ENCODE measurements around the gene BAZ1A. TPM values are rescaled to one million over a fixed set of nuclear protein-coding genes. Genes with fewer than 3 reads are reported as not detected.
"Not testable (repeated sequence)": the region's sequence is repeated elsewhere in the genome, so short reads cannot be mapped to it uniquely, and the experiment has no call there.

BAZ1A gene
- total RNA-seq, 1 donor = 50.3 TPM

DNA sequence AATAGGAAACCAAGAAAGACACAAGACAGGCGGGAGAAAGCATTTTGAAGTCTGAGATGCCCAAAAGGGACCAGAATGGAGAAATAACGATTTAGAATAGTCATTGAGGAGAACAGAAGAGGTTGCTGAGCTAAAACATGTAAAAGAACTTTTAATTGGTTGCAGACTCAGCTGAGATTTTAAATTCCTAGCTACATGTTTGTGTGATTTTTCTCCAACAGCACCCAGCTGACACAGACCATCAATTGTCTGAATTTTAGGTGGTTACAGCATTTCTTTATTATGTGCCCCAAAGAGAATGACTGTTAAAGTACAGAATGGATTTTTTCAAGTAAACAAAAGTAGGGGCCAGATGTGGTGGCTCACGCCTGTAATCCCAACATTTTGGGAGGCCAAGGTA, 50.3 kb downstream of the BAZ1A start:
- H3K27me3 ChIP-seq (ENCODE audit: insufficient read depth, low read length) = no peaks in the 10 kb centered on the region
- no peak overlapping the region for H3K4me3 ChIP-seq (ENCODE audit: low read length)
- no peaks in the 10 kb centered on the region for H3K9me3 ChIP-seq (ENCODE audit: low read depth, low read length)
- no peaks in the 10 kb centered on the region for H3K4me1 ChIP-seq (ENCODE audit: insufficient read depth, low read length)

DNA sequence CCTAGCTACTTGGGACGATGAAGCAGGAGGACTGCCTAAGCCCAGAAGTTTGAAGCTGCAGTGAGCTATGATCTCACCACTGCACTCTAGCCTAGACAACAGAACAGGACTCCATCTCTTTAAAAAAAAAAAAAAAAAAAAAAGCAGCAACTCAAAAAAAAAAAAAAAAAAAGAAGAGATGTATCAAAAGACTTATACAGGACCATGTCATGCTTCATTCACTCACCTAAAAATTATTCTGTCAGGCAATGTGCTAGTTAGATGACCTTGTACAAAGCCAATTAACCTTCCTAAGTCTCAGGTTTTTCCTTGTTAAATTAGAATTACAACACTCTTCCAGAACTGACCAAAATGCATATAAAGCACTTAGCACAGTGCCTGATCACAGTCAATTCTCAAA, 50.9 kb downstream of the BAZ1A start:
- Histone ChIP-seq H3K27me3 (ENCODE audit: insufficient read depth, low read length) (no peaks in the 10 kb centered on the region), H3K4me3 (ENCODE audit: low read length) (no peak overlapping the region), H3K9me3 (ENCODE audit: low read depth, low read length) (no peaks in the 10 kb centered on the region), H3K4me1 (ENCODE audit: insufficient read depth, low read length) (no peaks in the 10 kb centered on the region)

DNA sequence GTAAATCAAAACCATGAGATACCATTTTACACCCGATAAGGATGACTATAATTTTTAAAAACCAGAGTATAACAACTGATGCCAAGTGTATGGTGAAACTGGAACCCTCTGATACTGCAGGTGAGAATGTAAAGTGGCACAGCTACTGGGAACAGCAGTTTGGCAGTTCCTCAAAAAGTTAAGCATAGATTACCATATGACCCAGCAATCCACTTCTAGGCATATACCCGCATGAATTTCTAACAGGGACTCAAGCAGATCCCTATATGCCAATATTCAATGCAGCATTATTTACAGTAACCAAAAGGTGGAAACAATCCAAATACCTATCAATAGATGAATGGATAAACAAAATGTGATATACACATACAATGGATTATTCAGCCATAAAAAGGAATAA, 57.4 kb downstream of the BAZ1A start:
- H3K4me3 ChIP-seq (ENCODE audit: low read length) = no peak overlapping the region
- H3K9me3 ChIP-seq (ENCODE audit: low read depth, low read length) = no peaks in the 10 kb centered on the region
- H3K4me1 ChIP-seq (ENCODE audit: insufficient read depth, low read length) = peaks cover 3% of the 10 kb centered on the region
- no peaks in the 10 kb centered on the region for H3K27me3 ChIP-seq (ENCODE audit: insufficient read depth, low read length)

DNA sequence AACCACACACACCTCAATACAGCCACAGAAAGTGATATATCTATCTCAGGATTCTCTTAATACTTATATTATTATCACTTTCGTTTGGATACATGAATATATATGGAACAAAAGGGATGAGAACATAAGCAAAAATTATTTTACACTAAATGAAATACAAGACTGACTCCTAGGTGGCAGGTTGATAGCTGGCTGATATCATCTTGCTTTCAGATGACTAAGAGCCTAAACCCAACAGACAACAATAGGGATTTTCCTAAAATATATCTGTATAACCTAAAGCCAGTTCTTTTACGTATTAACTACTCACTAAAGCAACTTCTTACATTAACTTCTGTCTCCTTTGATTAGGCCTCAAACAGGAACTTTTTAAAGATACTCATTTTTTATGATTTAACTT, 65.1 kb downstream of the BAZ1A start:
- no peaks in the 10 kb centered on the region for H3K4me1 ChIP-seq (ENCODE audit: insufficient read depth, low read length)
- H3K27me3 ChIP-seq (ENCODE audit: insufficient read depth, low read length) = no peaks in the 10 kb centered on the region
- no peak overlapping the region for H3K4me3 ChIP-seq (ENCODE audit: low read length)
- peaks cover 7% of the 10 kb centered on the region for H3K9me3 ChIP-seq (ENCODE audit: low read depth, low read length)

DNA sequence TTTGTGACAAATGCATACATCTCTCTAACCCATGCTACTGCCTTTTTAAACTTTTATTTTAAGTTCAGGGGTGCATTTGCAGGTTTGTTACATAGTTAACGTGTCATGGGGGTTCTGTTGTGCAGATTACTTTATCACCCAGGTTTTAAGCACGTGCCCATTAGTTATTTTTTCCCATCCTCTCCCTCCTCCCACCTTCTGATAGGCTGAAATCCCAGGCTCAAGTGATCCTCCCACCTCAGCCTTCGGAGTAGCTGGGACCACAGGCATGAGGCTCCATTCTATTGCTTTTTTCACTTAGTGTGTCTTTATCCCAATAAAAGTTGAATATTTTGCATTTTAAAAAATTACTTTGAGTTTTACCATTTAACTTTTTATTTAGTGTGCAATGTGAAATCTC, 68.9 kb downstream of the BAZ1A start:
- H3K9me3 ChIP-seq (ENCODE audit: low read depth, low read length) = peaks cover 7% of the 10 kb centered on the region
- no peaks in the 10 kb centered on the region for H3K4me1 ChIP-seq (ENCODE audit: insufficient read depth, low read length)
- no peak overlapping the region for H3K4me3 ChIP-seq (ENCODE audit: low read length)
- H3K27me3 ChIP-seq (ENCODE audit: insufficient read depth, low read length) = no peaks in the 10 kb centered on the region

DNA sequence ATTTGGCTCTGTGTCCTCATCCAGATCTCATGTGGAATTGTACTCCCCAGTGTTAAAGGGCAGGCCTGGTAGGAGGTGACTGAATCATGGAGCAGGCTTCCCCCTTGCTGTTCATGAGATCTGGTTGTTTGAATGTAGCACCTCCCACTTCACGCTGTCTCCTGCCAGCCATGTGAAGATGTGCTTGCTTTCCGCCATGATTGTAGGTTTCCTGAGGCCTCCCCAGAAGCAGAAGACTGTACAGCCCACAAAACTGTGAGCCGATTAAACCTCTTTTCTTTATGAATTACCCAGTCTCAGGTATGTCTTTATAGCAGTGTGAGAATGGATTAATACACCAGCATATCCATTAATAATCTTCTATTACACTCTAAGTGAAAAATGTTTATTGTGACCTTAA, 70.2 kb downstream of the BAZ1A start:
- Histone ChIP-seq H3K9me3 (ENCODE audit: low read depth, low read length) (peaks cover 7% of the 10 kb centered on the region), H3K27me3 (ENCODE audit: insufficient read depth, low read length) (no peaks in the 10 kb centered on the region), H3K4me3 (ENCODE audit: low read length) (no peak overlapping the region), H3K4me1 (ENCODE audit: insufficient read depth, low read length) (no peaks in the 10 kb centered on the region)

DNA sequence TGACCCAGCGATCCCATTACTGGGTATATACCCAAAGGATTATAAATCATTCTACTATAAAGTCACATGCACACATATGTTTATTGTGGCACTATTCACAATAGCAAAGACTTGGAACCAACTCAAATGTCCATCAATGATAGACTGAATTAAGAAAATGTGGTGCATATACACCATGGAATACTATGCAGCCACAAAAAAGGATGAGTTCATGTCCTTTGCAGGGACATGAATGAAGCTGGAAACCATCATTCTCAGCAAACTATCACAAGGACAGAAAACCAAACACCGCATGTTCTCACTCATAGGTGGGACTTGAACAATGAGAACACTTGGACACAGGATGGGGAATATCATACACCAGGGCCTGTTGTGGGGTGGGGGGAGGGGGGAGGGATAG, 76.3 kb downstream of the BAZ1A start:
- H3K9me3 ChIP-seq (ENCODE audit: low read depth, low read length); H3K4me3 ChIP-seq (ENCODE audit: low read length); H3K4me1 ChIP-seq (ENCODE audit: insufficient read depth, low read length); H3K27me3 ChIP-seq (ENCODE audit: insufficient read depth, low read length): not testable (repeated sequence)

DNA sequence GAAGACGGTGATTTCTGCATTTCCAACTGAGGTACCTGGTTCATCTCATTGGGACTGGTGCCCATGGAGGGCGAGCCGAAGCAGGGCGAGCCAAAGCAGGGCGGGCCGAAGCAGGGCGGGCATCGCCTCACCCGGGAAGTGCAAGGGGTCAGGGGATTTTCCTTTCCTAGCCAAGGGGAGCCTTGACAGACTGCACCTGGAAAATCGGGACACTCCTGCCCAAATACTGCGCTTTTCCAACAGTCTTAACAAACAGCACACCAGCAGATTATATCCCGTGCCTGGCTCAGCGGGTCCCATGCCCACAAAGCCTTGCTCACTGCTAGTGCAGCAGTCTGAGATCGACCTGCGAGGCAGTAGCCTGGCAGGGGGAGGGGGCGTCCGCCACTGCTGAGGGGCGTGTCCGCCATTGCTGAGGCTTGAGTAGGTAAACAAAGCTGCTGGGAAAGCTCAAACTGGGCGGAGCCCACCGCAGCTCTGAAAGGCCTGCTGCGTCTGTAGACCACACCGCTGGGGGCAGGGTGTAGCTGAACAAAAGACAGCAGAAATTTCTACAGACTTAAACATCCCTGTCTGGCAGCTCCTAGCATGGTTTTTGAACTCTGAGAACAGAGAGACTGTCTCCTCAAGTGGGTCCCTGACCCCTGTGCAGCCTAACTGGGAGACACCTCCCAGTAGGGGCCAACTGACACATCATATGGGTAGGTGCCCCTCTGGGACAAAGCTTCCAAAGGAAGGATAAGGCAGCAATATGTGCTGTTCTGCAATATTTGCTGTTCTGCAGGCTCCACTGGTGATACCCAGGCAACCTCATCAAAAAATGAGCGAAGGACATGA, 77.2 kb downstream of the BAZ1A start:
- Histone ChIP-seq H3K4me1 (ENCODE audit: insufficient read depth, low read length) (no peaks in the 10 kb centered on the region), H3K4me3 (ENCODE audit: low read length) (no peak overlapping the region), H3K27me3 (ENCODE audit: insufficient read depth, low read length) (no peaks in the 10 kb centered on the region), H3K9me3 (ENCODE audit: low read depth, low read length) (no peaks in the 10 kb centered on the region)

DNA sequence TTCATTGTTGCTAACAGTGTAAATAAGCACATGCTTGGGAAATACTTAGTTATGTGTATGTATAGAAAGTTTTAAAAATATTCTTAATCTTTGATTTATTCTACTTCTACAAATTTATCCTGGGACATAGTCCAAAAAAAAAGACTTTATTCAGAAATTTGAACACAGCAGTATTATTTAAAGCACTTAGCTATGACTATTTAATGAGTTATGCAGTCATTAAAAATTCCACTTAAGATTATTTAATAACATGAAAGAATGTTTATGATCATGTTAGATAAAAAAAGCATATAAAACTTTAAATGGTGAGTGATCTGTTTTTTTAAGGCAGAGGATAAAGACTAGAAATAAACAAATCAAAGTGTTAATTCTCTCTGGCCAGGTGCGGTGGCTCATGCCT, 78.3 kb downstream of the BAZ1A start:
- H3K4me1 ChIP-seq (ENCODE audit: insufficient read depth, low read length) = no peaks in the 10 kb centered on the region
- H3K27me3 ChIP-seq (ENCODE audit: insufficient read depth, low read length) = no peaks in the 10 kb centered on the region
- H3K4me3 ChIP-seq (ENCODE audit: low read length) = no peak overlapping the region
- no peaks in the 10 kb centered on the region for H3K9me3 ChIP-seq (ENCODE audit: low read depth, low read length)

DNA sequence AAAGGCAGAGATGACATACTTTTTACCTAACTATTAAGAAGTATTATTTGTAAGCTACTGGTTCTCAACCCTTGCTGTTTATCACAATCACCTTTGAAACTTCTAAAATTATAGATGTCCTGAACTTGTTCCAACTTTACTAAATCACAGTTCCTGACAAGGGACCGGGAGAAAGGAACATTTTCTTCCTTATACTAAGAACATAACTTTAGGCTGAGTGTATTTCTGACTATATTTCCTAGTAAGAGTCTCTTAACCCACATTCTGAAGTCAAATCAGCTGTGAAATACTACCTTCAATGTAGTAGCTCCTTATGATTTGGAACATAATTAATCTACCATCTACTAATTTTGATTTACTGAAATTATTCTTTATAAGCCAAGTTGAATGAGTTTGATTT, 80.2 kb downstream of the BAZ1A start:
- no peak overlapping the region for H3K4me3 ChIP-seq (ENCODE audit: low read length)
- no peaks in the 10 kb centered on the region for H3K9me3 ChIP-seq (ENCODE audit: low read depth, low read length)
- no peaks in the 10 kb centered on the region for H3K4me1 ChIP-seq (ENCODE audit: insufficient read depth, low read length)
- H3K27me3 ChIP-seq (ENCODE audit: insufficient read depth, low read length) = no peaks in the 10 kb centered on the region

DNA sequence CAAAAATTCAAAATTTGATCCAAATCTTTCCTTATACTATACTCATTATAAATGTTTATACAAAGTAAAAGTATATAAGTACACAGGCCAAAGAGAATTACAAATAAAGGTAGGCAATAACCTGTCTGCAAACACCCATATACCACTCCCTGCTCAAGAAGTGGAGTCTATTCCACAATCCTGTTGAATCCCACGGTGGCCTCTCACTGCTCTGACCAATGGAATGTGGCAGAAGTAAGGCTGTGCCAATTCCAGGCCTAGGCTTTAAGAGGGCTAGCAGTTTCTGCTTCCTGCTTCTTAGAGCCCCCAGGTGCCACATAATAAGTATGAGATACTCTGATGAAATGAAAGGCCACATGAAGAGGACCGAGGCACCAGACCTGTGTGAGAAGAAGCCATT, 80.9 kb downstream of the BAZ1A start:
- Histone ChIP-seq H3K4me3 (ENCODE audit: low read length) (no peak overlapping the region), H3K27me3 (ENCODE audit: insufficient read depth, low read length) (no peaks in the 10 kb centered on the region), H3K4me1 (ENCODE audit: insufficient read depth, low read length) (no peaks in the 10 kb centered on the region), H3K9me3 (ENCODE audit: low read depth, low read length) (no peaks in the 10 kb centered on the region)

DNA sequence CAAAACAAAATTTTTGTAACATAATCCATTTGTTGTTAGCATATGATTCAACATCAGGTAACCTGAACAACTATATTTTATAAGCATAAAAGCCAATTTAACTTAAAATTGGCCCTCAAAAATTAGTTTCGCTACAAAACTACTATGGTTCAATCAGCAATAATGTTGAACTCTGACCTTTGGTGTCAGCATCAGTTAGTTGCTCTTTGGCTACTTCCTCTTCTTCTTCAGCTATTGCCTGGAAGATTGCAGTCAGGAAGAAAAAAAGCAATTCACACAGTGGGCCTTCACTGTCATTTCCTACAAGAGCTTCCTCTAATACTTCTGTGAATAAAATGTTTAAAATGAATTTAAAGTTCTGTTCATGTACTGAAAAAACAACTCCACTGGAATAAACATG, 82.6 kb downstream of the BAZ1A start:
- no peaks in the 10 kb centered on the region for H3K4me1 ChIP-seq (ENCODE audit: insufficient read depth, low read length)
- no peak overlapping the region for H3K4me3 ChIP-seq (ENCODE audit: low read length)
- H3K27me3 ChIP-seq (ENCODE audit: insufficient read depth, low read length) = no peaks in the 10 kb centered on the region
- no peaks in the 10 kb centered on the region for H3K9me3 ChIP-seq (ENCODE audit: low read depth, low read length)

DNA sequence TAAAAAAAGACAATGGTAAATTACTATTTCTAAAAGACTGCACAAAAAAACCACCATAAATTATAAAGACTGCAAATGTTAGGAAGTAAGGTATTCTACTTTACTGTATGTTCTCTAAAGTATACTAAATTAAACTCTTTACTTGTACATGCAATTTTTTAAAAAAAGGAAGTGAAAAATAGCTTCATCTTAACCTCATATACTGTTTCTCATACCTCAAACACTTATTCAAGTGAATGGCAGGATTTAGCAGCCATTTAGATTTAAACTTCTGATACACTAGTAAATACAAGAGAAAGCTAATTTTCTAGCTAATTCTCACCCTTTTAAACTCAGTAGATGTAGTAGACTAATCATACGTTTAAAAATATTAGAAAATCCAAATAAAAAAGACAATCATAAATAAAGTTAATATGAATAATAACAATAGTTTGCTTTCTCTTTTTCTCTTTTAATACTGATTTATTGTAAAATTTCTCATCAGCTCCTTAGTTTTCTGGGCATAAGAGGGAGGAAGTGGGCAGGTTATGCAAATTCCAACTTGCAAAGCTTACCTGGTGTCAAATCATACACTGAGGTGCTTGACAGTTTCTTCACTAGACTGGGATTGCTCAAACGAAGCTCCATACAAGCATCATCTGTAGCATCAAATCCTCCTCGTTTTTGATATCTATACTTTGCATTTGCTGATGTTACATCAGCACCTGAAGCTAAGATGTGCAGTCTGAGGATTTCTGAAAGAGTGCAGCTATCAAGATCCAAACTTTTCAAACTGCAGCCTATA, 89.7 kb downstream of the BAZ1A start:
- no peak overlapping the region for H3K4me3 ChIP-seq (ENCODE audit: low read length)
- H3K4me1 ChIP-seq (ENCODE audit: insufficient read depth, low read length) = peaks cover 3% of the 10 kb centered on the region
- H3K9me3 ChIP-seq (ENCODE audit: low read depth, low read length) = no peaks in the 10 kb centered on the region
- no peaks in the 10 kb centered on the region for H3K27me3 ChIP-seq (ENCODE audit: insufficient read depth, low read length)

DNA sequence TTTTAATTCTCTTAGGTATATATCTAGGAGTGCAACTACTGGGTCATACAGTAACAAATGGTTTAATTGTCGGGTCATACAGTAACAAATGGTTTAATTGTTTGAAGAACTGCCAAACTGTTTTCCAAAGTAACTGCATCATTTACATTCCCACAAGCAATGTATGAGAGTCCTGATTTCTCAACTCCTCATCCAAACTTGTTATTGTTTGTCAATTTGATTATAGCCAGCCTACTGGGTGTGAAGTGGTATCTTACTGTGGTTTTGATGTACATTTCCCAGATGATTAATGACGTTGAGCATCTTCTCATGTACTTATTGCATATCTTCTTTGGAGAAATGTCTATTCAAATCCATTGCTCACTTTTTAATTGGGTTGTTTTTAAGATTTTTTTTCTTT, 93.1 kb downstream of the BAZ1A start:
- no peaks in the 10 kb centered on the region for H3K9me3 ChIP-seq (ENCODE audit: low read depth, low read length)
- H3K27me3 ChIP-seq (ENCODE audit: insufficient read depth, low read length) = no peaks in the 10 kb centered on the region
- H3K4me1 ChIP-seq (ENCODE audit: insufficient read depth, low read length) = peaks cover 3% of the 10 kb centered on the region
- no peak overlapping the region for H3K4me3 ChIP-seq (ENCODE audit: low read length)

DNA sequence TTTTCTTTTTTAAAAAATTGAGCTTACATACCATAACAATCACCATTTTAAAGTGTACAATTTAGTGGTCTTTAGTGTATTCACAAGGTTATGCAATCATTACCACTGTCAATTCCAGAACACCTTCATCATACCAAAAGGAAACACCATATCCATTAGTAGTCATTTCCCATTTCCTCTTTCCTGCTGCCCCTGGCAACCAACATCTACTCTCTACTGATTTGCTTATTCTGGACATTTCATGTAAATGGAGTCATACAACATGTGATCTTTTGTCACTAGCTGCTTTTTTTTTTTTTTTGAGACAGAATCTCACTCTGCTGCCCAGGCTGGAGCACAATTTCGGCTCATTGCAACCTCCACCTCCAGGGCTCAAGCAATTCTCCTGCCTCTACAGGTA, 93.9 kb downstream of the BAZ1A start:
- Histone ChIP-seq H3K4me1 (ENCODE audit: insufficient read depth, low read length) (peaks cover 3% of the 10 kb centered on the region), H3K27me3 (ENCODE audit: insufficient read depth, low read length) (no peaks in the 10 kb centered on the region), H3K9me3 (ENCODE audit: low read depth, low read length) (no peaks in the 10 kb centered on the region), H3K4me3 (ENCODE audit: low read length) (no peak overlapping the region)

DNA sequence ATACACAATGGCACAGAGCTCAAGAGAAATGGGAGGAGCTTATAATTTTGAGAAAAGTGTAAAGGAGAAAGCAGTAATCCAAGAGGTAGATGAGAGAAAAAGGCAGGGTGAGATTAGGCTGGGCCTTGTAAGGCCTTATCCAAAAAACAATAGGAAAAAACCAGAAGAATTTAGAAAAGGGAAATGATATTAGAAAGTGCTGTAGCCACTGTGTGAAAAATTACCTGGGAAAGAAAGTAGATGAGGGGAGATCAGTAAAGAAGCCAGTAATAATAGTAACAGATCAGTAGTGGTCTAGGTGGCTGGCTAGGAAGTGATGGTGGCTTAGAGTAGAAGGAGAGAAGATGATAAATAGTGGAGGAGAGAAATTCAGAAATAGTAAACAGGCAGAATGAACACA, 94.5 kb downstream of the BAZ1A start:
- H3K4me1 ChIP-seq (ENCODE audit: insufficient read depth, low read length) = peaks cover 1% of the 10 kb centered on the region
- no peaks in the 10 kb centered on the region for H3K27me3 ChIP-seq (ENCODE audit: insufficient read depth, low read length)
- no peak overlapping the region for H3K4me3 ChIP-seq (ENCODE audit: low read length)
- no peaks in the 10 kb centered on the region for H3K9me3 ChIP-seq (ENCODE audit: low read depth, low read length)
